ENCODE data around the gene DLGAP1.

- no peak for TF ChIP-seq EZH2 (IDR thresholded peaks at IDR 0.05; ENCODE audit: insufficient read depth, poor library complexity, severe bottlenecking)
- TF ChIP-seq EZH2phosphoT487 (IDR thresholded peaks at IDR 0.05; ENCODE audit: insufficient read depth, low read depth) = no peak
Measured at GRCh38 chr18:3504637-3505036, 950.5 kb downstream of the DLGAP1 start.
